ENCODE data around the gene DECR2.
A peak's percentile ranks its signal among the peaks of the same experiment; 100 is the strongest.

GRCh38 chr16:425740-426114 is 24.0 kb downstream of the DECR2 start:
- TF ChIP-seq RAD21 (IDR thresholded peaks at IDR 0.05; ENCODE audit: low read length) (no peak), CTCF (conservative IDR thresholded peaks at IDR 0.05; ENCODE audit: low read depth, low read length) (no peak), MAZ (IDR thresholded peaks at IDR 0.05; ENCODE audit: borderline replicate concordance, low read depth, low read length) (no peak), BHLHE40 (IDR thresholded peaks at IDR 0.05; ENCODE audit: low read depth, low read length) (no peak), POLR2A (IDR thresholded peaks at IDR 0.05; ENCODE audit: low read depth, low read length) (peak; percentile 0; the same call in 1 of the 2 replicates), RCOR1 (IDR thresholded peaks at IDR 0.05; ENCODE audit: insufficient replicate concordance, low read length) (no peak), FOS (IDR thresholded peaks at IDR 0.05; ENCODE audit: low read depth, low read length) (no peak), MXI1 (IDR thresholded peaks at IDR 0.05; ENCODE audit: borderline replicate concordance, low read depth, low read length) (no peak), RFX5 (IDR thresholded peaks at IDR 0.05; ENCODE audit: low read depth, low read length) (no peak), MAFK (IDR thresholded peaks at IDR 0.05; ENCODE audit: low read depth, low read length) (no peak), SMC3 (IDR thresholded peaks at IDR 0.05; ENCODE audit: low read depth, low read length) (no peak), USF2 (IDR thresholded peaks at IDR 0.05; ENCODE audit: low read depth, low read length) (no peak), CEBPB (IDR thresholded peaks at IDR 0.05; ENCODE audit: low read depth, low read length) (no peak)

Measured in IMR-90 (cell line).